HG02798 (cell line): ENCODE data around the gene S100Z.
"Not testable (repeated sequence)": the region's sequence is repeated elsewhere in the genome, so short reads cannot be mapped to it uniquely, and the experiment has no call there.

Source experiments
- ATAC-seq: cut with Tn5 transposase; IDR thresholded peaks from one replicate; pipeline ENCODE4 v1.9.1; 2021; ENCODE audit warnings: mild to moderate bottlenecking; ENCODE audit not compliant: unreplicated experiment, poor library complexity

The S100Z gene

GRCh38 chr5:76822105-76822731 lies 27.6 kb upstream of the S100Z start:
- ATAC-seq: not testable (repeated sequence)

- not testable (repeated sequence) for ATAC-seq
These were observed 23.4 kb upstream of the S100Z start for GRCh38 chr5:76826416-76826815.

GRCh38 chr5:76831110-76831452 lies 18.7 kb upstream of the S100Z start:
- ATAC-seq: no peak

DNA sequence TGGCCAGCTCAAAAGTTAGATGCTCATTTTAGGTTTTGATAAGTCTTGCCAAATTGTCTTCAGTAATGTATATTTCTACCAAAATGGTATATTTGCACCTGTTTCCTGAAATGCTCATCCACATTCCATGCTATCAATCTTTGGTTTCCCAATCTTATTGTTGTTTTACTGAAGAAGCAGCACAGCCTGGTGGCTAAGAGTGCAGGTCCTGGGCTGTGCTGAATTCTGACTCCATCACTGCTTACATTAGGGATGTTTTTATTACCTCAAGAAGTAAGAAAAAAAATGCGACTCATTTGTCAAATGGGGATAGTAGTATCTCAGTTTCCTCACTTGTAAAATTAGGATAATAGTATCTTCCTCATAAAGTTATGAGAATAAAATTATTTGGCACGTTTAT lies 13.6 kb upstream of the S100Z start:
- ATAC-seq: no peak

GRCh38 chr5:76836585-76836984 lies 13.2 kb upstream of the S100Z start:
- ATAC-seq: no peak

DNA sequence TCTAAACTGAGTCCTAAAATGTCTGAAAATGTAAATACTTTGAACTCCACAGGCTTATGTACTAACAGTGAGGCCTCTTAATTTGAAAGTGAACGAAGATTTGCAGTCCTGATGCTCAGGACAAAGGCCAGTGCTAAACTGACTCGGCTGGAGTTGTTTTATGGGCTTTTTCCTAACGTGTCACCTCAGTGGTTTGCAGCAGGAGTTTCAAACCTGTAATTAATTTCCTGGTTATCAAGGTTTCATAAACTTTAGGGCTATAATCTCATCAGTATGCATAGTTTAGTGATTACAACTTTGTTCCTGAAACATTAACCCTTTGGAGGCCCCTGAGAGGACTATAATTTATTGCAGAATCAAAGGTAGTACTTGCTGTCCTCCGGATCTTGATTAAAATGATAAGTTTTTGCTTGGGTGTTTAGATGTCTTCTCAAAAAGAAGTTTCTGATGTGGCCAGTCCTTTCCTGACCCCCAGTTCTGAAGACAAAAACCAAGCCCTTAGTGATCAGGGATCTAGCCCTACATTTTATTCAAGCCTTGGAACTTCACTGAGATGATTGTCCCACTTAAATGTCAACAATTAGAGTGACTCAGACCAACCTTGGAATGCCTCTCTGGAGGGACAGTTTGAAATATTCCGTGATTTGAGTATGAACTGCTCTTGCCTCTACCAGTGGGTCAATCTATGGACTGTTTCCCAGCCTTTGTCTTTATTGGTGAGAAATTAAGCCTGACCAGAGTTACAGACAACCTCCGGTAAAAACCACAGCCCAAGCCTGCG lies 11.1 kb upstream of the S100Z start:
- ATAC-seq: no peak

DNA sequence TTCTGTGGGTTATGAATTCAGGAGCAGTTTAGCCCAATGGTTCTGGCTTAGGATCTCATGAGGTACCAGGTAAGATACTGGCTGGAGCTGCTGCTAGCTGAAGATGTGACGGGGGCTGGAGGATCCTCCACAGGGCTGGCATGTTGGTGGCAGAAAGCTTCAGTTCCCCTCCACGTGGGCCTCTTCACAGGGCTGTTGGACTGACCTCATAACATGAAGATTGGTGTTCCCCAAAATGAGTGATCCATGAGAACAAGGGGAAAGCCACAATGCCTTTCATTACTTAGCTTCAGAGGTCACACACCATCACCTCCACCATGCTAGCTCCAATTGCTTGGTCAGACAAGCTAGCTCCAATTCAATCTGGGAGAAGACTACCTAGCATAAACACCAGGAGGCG lies 8.5 kb upstream of the S100Z start:
- ATAC-seq: no peak

DNA sequence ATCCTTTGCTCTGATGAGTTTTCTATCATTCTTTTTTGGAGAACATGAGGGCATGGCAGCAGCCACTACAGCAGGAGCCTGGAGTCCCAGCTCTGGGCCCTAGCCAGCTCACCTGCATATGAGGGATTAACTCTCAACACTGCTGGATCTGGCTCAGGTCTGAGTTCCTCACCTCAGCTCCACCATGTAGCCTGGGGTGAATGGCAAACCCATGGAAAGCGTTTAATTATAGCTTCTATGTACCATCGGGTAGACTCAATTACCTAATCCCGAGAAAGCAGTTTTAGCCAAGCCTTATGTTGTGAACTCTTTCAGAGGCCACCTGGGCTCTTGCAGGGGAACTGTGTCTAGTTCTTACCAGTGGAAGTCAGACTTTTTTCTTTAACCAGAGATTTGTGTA lies 3.9 kb upstream of the S100Z start:
- no peak for ATAC-seq

GRCh38 chr5:76850543-76851145 lies 830 bp downstream of the S100Z start:
- ATAC-seq: no peak

- no peak for ATAC-seq
These were observed 2.0 kb downstream of the S100Z start for GRCh38 chr5:76851728-76852369.

DNA sequence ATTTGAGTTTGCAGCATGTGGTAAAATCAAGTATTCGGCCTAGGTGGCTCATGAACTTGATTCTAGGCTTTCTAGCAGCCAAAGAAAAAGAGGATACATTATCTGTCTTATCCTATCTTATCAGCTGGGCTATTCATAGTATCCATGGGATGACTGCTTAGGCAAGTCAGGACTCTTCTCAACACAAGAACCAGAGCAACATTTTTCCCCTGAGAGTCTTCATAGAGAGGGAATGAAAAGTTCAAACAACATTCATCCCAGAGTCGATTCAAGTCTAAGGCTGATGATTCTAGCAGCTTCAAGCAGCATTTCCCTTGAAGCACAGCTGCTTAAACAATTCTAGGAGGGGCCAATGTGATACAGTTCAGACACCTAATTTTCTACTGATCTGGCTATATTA lies 3.0 kb downstream of the S100Z start:
- no peak for ATAC-seq

GRCh38 chr5:76853741-76854140 lies 3.9 kb downstream of the S100Z start:
- not testable (repeated sequence) for ATAC-seq

- no peak for ATAC-seq
These were observed 4.8 kb downstream of the S100Z start for GRCh38 chr5:76854644-76855043.

DNA sequence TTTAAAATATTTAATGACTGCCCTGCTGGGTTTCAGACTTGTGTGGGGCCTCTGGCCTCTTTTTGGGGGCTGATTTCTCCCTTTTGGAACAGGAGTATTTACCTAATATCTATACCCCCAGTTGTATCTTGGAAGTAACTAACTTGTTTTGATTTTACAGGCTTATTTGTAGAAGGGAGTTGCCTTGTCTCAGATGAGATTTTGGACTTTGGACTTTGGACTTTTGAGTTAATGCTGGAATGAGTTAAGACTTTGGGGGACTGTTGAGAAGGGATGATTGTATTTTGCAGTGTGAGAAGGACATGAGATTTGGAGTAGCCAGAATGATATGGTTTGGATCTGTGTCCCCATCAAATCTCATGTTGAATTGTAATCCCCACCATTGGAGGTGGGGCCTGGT lies 5.7 kb downstream of the S100Z start:
- ATAC-seq: not testable (repeated sequence)

- ATAC-seq: peak; percentile 52
These were observed 6.1 kb downstream of the S100Z start for GRCh38 chr5:76855961-76856360.

GRCh38 chr5:76856800-76857199 lies 7.0 kb downstream of the S100Z start:
- not testable (repeated sequence) for ATAC-seq

DNA sequence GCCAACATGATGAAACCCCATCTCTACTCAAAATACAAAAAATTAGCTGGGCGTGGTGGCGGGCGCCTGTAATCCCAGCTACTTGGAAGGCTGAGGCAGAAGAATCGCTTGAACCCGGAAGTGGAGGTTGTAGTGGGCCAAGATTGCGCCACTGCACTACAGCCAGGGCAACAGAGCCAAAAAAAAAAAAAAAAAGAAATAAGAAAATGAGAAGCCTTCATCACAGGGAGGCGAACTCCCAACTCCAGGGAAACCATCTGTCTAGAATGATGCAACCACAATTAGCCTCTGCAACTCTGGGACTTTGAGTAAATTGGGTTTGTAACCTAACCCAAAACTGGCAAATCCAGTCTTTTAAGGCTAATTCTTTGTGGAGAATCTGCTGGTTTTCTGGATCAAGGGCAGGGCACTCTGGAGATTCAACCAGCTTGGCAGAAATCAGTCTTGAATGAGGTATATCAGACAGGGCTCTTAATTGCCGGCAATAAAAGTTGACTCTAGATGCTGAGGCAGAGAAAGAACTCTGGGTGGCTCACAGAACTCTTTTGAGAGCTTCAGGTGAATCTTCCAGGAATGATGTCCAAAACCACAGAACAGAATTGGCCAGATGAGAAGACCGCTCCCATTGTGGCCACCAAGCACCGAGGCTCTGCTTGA lies 9.9 kb downstream of the S100Z start:
- ATAC-seq: no peak

DNA sequence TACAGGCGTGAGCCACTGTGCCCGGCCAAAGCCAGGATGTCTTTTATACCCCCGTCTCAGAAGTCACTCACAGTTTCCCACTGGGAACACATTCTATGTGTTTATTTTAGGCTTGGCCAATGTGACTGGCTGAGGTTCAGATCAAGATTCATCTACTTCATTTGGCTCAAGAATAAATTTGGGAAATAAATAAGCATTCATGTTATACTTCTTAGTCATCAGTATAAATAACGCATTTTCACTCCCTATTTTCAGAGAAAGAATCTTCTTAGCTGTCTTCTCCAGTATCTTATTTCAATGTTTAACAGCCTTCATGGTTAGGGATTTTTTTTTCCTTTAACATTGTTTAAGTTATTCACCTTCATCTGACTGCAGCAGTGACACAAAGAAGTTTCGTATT lies 11.8 kb downstream of the S100Z start:
- ATAC-seq: no peak

DNA sequence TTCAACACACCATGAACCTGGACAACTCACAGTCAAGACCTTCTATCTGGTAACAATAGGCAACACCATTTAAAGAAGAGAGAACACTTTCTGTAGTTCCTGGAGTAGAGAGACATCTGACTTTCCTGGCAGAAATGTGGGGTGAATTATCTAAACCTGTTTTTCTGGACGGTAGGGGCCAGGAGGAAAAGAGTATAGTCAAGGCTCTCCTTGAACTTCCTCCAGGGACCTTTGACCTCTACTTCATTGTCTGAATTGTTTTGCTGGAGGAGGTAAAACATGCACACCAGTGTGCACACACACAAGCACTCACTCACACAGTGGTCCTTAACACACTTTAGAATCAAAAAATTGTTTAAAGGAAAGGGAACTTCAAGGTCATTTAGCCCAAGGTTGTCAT lies 13.2 kb downstream of the S100Z start:
- no peak for ATAC-seq

GRCh38 chr5:76866503-76866902 lies 16.7 kb downstream of the S100Z start:
- ATAC-seq: no peak

DNA sequence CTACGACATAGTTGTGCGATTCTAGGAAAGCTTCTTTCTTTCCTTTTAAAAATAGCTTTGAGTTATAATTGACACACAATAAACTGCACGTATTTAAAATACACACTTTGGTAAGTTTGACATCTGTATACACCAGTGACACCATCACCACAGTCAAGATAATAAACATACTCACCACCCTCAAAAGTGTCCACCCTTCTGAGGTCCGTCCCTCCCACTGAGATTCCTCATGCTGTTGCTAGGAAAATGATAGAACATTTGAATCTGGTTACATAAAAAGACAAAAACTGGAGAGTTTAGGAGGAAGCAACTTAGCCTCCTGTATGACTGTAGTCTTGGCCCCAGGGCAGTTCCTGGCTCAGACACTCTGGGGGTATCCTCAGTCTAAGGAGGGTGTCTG lies 17.2 kb downstream of the S100Z start:
- no peak for ATAC-seq
